ENCODE measurements around the gene MYL3. TPM values are rescaled to one million over a fixed set of nuclear protein-coding genes. Genes with fewer than 3 reads are reported as not detected.

The MYL3 gene
- polyA plus RNA-seq, 2 of the 4 experiments (the other 2 are of a cell fraction), result 0.25 TPM; not detected in 1

DNA sequence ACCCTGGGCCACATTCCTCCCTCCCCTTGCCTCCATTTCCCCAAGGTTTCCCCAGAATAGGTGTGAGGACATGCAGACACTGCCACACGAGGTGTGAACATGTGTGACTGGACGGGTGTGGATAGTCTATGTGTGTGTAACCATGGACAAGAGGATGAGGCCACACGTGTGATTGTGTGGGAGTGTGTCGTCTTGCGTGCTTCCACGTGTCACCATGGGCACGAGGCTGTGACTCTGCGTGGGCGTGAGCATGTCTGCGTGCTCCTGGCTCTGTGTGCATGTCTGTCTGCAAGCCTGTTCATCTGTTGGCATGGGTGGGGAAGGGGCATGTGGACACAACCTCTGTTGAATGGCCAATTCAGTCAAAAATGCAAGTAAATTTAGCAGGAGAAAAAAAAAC is 6.2 kb upstream of the MYL3 start:
- CTCF ChIA-PET, result interaction anchor here (0.9 to 2.6 kb wide), 2 partner anchors 24 to 26 kb away, joined by 3 to 6 read pairs; no protein-coding TSS in a partner anchor
- Histone ChIP-seq H3K9me3 (no peaks in the 10 kb centered on the region), H3K4me3 (no peak overlapping the region), H3K4me1 (no peaks in the 10 kb centered on the region), H3K27ac (no peak overlapping the region), H3K4me2 (no peak overlapping the region)
- no peak for ATAC-seq
- DNase-seq (ENCODE audit: low read depth in 1 of 2, low spot score in 1 of 2), result no peak
- no peak for TF ChIP-seq EHF (CRISPR knock-in tag; IDR thresholded peaks at IDR 0.05)
- no peak for TF ChIP-seq ZFP36 (IDR thresholded peaks at IDR 0.05; ENCODE audit: borderline replicate concordance, partially characterized antibody)
- no peak for TF ChIP-seq NR3C1 (IDR thresholded peaks at IDR 0.05)
- TF ChIP-seq, protein P1, sequence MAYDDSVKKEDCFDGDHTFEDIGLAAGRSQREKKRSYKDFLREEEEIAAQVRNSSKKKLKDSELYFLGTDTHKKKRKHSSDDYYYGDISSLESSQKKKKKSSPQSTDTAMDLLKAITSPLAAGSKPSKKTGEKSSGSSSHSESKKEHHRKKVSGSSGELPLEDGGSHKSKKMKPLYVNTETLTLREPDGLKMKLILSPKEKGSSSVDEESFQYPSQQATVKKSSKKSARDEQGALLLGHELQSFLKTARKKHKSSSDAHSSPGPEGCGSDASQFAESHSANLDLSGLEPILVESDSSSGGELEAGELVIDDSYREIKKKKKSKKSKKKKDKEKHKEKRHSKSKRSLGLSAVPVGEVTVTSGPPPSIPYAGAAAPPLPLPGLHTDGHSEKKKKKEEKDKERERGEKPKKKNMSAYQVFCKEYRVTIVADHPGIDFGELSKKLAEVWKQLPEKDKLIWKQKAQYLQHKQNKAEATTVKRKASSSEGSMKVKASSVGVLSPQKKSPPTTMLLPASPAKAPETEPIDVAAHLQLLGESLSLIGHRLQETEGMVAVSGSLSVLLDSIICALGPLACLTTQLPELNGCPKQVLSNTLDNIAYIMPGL (CRISPR knock-in tag; IDR thresholded peaks at IDR 0.05; ENCODE audit: borderline replicate concordance), result no peak
- TF ChIP-seq, protein P2, sequence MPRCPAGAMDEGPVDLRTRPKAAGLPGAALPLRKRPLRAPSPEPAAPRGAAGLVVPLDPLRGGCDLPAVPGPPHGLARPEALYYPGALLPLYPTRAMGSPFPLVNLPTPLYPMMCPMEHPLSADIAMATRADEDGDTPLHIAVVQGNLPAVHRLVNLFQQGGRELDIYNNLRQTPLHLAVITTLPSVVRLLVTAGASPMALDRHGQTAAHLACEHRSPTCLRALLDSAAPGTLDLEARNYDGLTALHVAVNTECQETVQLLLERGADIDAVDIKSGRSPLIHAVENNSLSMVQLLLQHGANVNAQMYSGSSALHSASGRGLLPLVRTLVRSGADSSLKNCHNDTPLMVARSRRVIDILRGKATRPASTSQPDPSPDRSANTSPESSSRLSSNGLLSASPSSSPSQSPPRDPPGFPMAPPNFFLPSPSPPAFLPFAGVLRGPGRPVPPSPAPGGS (IDR thresholded peaks at IDR 0.05), result no peak
- TF ChIP-seq, protein P3, sequence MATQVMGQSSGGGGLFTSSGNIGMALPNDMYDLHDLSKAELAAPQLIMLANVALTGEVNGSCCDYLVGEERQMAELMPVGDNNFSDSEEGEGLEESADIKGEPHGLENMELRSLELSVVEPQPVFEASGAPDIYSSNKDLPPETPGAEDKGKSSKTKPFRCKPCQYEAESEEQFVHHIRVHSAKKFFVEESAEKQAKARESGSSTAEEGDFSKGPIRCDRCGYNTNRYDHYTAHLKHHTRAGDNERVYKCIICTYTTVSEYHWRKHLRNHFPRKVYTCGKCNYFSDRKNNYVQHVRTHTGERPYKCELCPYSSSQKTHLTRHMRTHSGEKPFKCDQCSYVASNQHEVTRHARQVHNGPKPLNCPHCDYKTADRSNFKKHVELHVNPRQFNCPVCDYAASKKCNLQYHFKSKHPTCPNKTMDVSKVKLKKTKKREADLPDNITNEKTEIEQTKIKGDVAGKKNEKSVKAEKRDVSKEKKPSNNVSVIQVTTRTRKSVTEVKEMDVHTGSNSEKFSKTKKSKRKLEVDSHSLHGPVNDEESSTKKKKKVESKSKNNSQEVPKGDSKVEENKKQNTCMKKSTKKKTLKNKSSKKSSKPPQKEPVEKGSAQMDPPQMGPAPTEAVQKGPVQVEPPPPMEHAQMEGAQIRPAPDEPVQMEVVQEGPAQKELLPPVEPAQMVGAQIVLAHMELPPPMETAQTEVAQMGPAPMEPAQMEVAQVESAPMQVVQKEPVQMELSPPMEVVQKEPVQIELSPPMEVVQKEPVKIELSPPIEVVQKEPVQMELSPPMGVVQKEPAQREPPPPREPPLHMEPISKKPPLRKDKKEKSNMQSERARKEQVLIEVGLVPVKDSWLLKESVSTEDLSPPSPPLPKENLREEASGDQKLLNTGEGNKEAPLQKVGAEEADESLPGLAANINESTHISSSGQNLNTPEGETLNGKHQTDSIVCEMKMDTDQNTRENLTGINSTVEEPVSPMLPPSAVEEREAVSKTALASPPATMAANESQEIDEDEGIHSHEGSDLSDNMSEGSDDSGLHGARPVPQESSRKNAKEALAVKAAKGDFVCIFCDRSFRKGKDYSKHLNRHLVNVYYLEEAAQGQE (IDR thresholded peaks at IDR 0.05), result no peak
- no peak for TF ChIP-seq HOXB5 (CRISPR knock-in tag; IDR thresholded peaks at IDR 0.05)
- no peak for TF ChIP-seq FOSL2 (IDR thresholded peaks at IDR 0.05)
- no peak for TF ChIP-seq FOSL2 (CRISPR knock-in tag; IDR thresholded peaks at IDR 0.05)
- TF ChIP-seq CBX2 (IDR thresholded peaks at IDR 0.05; ENCODE audit: borderline replicate concordance, low read depth), result no peak
- TF ChIP-seq CHD2 (IDR thresholded peaks at IDR 0.05; ENCODE audit: low read length, partially characterized antibody), result no peak
- TF ChIP-seq, protein P4, sequence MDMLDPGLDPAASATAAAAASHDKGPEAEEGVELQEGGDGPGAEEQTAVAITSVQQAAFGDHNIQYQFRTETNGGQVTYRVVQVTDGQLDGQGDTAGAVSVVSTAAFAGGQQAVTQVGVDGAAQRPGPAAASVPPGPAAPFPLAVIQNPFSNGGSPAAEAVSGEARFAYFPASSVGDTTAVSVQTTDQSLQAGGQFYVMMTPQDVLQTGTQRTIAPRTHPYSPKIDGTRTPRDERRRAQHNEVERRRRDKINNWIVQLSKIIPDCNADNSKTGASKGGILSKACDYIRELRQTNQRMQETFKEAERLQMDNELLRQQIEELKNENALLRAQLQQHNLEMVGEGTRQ (IDR thresholded peaks at IDR 0.05), result no peak
- TF ChIP-seq ZNF302 (CRISPR knock-in tag; IDR thresholded peaks at IDR 0.05), result no peak
- TF ChIP-seq RAD21 (conservative IDR thresholded peaks at IDR 0.05 in 1 of 2, IDR thresholded peaks at IDR 0.05 in 1 of 2), result no peak
- TF ChIP-seq MAZ (IDR thresholded peaks at IDR 0.05; ENCODE audit: borderline replicate concordance, low read depth, low read length), result no peak
- no peak for TF ChIP-seq GATA3 (IDR thresholded peaks at IDR 0.05; ENCODE audit: borderline replicate concordance)
- TF ChIP-seq RFX5 (IDR thresholded peaks at IDR 0.05), result no peak
- no peak for TF ChIP-seq EP300 (IDR thresholded peaks at IDR 0.05)
- TF ChIP-seq TFCP2L1 (CRISPR knock-in tag; IDR thresholded peaks at IDR 0.05), result no peak
- no peak for FAIRE-seq
- POLR2A ChIA-PET, result no interaction called here
- WGBS (ENCODE audit: missing lambda C conversion rate), result 77% methylated on average over 10 of the region's 10 CpGs

DNA sequence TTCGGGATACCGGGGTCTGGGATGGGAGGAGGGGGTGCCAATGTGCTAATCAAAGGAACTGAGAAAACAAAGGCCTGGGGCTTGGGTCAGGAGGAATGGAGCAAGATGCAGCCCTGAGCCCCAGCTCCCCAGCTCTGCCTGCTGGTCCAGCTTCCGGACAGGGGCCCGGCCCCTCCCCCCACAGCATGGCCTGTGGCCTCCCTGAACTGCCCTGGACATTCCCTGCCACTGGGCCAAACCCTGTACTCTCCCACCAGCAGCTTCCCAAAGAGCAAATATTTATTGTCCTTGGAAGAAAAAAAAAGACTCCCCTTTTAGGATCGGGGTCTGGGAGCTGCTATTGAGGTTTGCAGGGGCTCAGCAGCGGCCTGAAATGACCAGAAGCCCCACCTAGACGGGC is 5.7 kb upstream of the MYL3 start:
- DNase-seq (ENCODE audit: low read depth in 1 of 2, low spot score in 1 of 2), result no peak
- H3K4me2 ChIP-seq, result no peak overlapping the region
- ATAC-seq, result no peak
- no peaks in the 10 kb centered on the region for H3K4me1 ChIP-seq
- ChIA-PET POLR2A (interaction anchor here (0.5 kb wide), 1 partner anchor 26 kb away, joined by 10 read pairs; no protein-coding TSS in a partner anchor), CTCF (interaction anchor here (0.9 to 3.8 kb wide), 7 partner anchors 9 to 163 kb away, joined by 3 to 45 read pairs (median 14); partner anchors contain the start of gene PTH1R)
- no peak overlapping the region for H3K4me3 ChIP-seq
- FAIRE-seq, result no peak
- H3K9me3 ChIP-seq, result no peaks in the 10 kb centered on the region
- WGBS (ENCODE audit: missing lambda C conversion rate), result 61% methylated on average over 7 of the region's 7 CpGs
- TF ChIP-seq EP300 (IDR thresholded peaks at IDR 0.05) (no peak), FOSB (CRISPR knock-in tag; IDR thresholded peaks at IDR 0.05) (no peak), CHD2 (IDR thresholded peaks at IDR 0.05; ENCODE audit: low read length, partially characterized antibody) (no peak)
- no peak overlapping the region for H3K27ac ChIP-seq

Measured in A549 (cell line).